Spleen (tissue), 11 donors: ENCODE data around the gene GAS5. TPM values are rescaled to one million over a fixed set of nuclear protein-coding genes. Genes with fewer than 3 reads are reported as not detected.

Experiments
- DNase-seq: peaks from one replicate; pipeline ENCODE4 v3.0.0-alpha.2; 2020
- H3K27ac ChIP-seq, 8 donors: fragments of 200-600 bp; sonication (generic) in 7 of 8; 1 replicate in 4 of 8; 2 replicates in 4 of 8; pipeline versions ENCODE4 v1.5.0 to v1.8.0; 2016 to 2021; ENCODE audit warnings: inconsistent platforms in 4 of 8, mild to moderate bottlenecking in 4 of 8, moderate library complexity in 1 of 8
- H3K27me3 ChIP-seq, 7 donors: fragments of 200-600 bp; sonication (generic) in 6 of 7; replicated peaks in 1 of 7; 1 replicate in 4 of 7; 2 replicates in 3 of 7; pipeline versions ENCODE4 v1.5.0 to v1.8.0; 2016 to 2021; ENCODE audit warnings: inconsistent platforms in 3 of 7, mild to moderate bottlenecking in 1 of 7
- H3K36me3 ChIP-seq, 6 donors: fragments of 200-600 bp; sonication (generic) in 5 of 6; 1 replicate in 4 of 6; 2 replicates in 2 of 6; pipeline versions ENCODE4 v1.5.0 to v1.8.0; 2016 to 2021; ENCODE audit warnings: inconsistent platforms in 2 of 6
- H3K4me1 ChIP-seq, 6 donors: fragments of 200-600 bp; sonication (generic) in 5 of 6; 1 replicate in 3 of 6; 2 replicates in 3 of 6; pipeline versions ENCODE4 v1.5.0 to v1.8.0; 2016 to 2021; ENCODE audit warnings: inconsistent platforms in 3 of 6
- H3K4me3 ChIP-seq, 8 donors: fragments of 200-600 bp; sonication (generic) in 7 of 8; 1 replicate in 4 of 8; 2 replicates in 4 of 8; pipeline versions ENCODE4 v1.5.0 to v1.8.0; 2016 to 2021; ENCODE audit warnings: inconsistent platforms in 4 of 8, mild to moderate bottlenecking in 4 of 8, moderate library complexity in 2 of 8
- H3K9me3 ChIP-seq, 8 donors: fragments of 200-600 bp; sonication (generic) in 7 of 8; 1 replicate in 4 of 8; 2 replicates in 4 of 8; pipeline versions ENCODE4 v1.5.0 to v1.8.0; 2016 to 2021; ENCODE audit warnings: inconsistent platforms in 4 of 8
- POLR2A ChIP-seq, 3 donors: fragments of 450-650 bp; IDR thresholded peaks; one replicate each; pipeline ENCODE4 v1.5.1; 2017; ENCODE audit warnings: antibody characterized with exemption in 3 of 3, mild to moderate bottlenecking in 1 of 3
- POLR2AphosphoS5 ChIP-seq, 3 donors: sonication (generic); formaldehyde crosslinking; IDR thresholded peaks; one replicate each; pipeline ENCODE4 v1.5.1; 2017; ENCODE audit warnings: antibody characterized with exemption in 3 of 3
- WGBS, 5 donors: extraction: QIAGEN DNeasy Blood & Tissue Kit in 3 of 5; methylation state at CpG; one replicate each; pipeline versions ENCODE4 v1.1.5 to v1.1.7; 2013 to 2018; 5-methylcytosine and 5-hydroxymethylcytosine counted together
- intact Hi-C: fragments of 100-400 bp; cut with DNase I; formaldehyde crosslinking; loops from one replicate; pipeline ENCODE4 v1.15.0; 2023; ENCODE audit warnings: low total_unique reads
- polyA plus RNA-seq, 3 donors: library from polyadenylated mRNA; stranded (reverse); fragments of 200-250 nt; gene quantifications; one replicate each; pipeline ENCODE4 v1.2.1, GENCODE V29; 2013
- total RNA-seq, 7 donors: library from RNA; depleted of rRNA in 3 of 7; stranded (reverse); fragments of >200 nt in 3 of 7; fragmentation: NEBNext Ultra II Directional in 4 of 7; extraction: Animal tissue kit (Norgen Biotek cat#: 25700) in 4 of 7; gene quantifications; one replicate each; pipeline versions ENCODE4 v1.1.0 to v1.2.1, GENCODE V29; 2016 to 2021
- TF ChIP-seq, protein P1 (sequence below), 11 experiments: fragments of 200-600 bp in 7 of 11; fragments of 450-650 bp in 4 of 11; sonication (generic) in 4 of 11; IDR thresholded peaks in 8 of 11; conservative IDR thresholded peaks in 3 of 11; 1 replicate in 7 of 11; 2 replicates in 4 of 11; pipeline versions ENCODE4 v1.4.0 to v1.8.0; 2016 to 2021; ENCODE audit warnings: antibody characterized with exemption in 11 of 11, inconsistent platforms in 4 of 11, mild to moderate bottlenecking in 1 of 11
- donor health status: healthy with polysubstance abuse.
- donor health status: DM: no; HTN: no; CAD: no; lungs with moderate emphysema.
- donor health status: DM: no; HTN: no; CAD: no.
- donor health status: Bipolar disorder and iron deficiency.
- donor health status: healthy.
- donor health status: DM: no; HTN: no; CAD: no.
- donor health status: DM: yes; HTN: yes; CAD: no.

The GAS5 gene
- total and polyA plus RNA-seq, 10 donors = 287 to 1,371 (median 350) TPM

DNA sequence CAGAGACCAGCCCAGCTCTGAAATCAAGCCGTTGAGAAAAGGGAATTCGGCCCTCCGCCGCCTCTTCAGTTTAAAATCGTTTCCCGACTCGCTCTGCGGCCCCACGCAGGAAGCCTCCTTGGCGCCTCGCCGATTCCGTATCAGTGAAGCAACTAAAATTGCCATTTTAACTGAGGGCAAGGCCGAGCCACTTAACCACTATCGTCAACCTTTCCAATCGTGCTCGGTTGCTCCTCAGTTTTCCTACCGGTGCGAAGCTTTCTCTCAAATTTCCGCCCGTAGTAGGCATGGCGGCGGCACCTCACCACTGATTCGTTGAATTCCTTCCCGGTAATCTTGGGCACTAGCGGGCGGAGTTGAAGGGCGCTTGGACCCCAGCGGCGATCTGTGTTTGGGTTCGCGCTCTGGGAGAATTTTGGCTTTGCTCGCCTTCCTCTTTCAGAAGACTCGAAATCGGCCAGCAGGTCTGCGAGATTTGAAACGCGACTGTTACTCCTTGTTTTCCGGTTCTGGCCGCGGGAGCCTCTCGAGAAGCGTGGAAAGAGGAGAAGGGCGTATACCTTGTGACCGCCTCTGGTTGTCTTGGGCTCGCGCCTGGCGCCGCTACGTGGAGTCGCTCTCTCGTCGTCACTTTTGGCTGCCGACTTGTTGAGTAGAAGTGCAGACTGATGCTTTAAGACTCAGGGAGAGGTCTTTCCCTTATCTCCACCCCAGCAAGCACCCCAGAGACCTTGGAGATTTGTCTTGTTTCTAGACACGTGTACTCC lies 43.3 kb downstream of the GAS5 start, which contains the start of the genes CENPL and DARS2:
Gene CENPL, minus strand, starts transcription at position 569 of the 767 bp plus-strand sequence. CDS start 13,584 bp downstream, outside the sequence.
Gene DARS2, plus strand, starts transcription at position 359 of the 767 bp plus-strand sequence. CDS start 557 bp downstream, outside the sequence.
- H3K4me3 ChIP-seq = peak within 1 kb of the TSS; percentile 67 to 99 (median 76)
- peak within 1 kb of the TSS; percentile 92 to 97 (median 94) for H3K27ac ChIP-seq
- intact Hi-C loops = loop anchor here (5.0 kb wide), 2 partner anchors 392 to 1082 kb away; no protein-coding TSS in a partner anchor
- no peaks in the 10 kb centered on the region for H3K9me3 ChIP-seq
- peak; percentile 96 for DNase-seq
- TF ChIP-seq, protein P1, sequence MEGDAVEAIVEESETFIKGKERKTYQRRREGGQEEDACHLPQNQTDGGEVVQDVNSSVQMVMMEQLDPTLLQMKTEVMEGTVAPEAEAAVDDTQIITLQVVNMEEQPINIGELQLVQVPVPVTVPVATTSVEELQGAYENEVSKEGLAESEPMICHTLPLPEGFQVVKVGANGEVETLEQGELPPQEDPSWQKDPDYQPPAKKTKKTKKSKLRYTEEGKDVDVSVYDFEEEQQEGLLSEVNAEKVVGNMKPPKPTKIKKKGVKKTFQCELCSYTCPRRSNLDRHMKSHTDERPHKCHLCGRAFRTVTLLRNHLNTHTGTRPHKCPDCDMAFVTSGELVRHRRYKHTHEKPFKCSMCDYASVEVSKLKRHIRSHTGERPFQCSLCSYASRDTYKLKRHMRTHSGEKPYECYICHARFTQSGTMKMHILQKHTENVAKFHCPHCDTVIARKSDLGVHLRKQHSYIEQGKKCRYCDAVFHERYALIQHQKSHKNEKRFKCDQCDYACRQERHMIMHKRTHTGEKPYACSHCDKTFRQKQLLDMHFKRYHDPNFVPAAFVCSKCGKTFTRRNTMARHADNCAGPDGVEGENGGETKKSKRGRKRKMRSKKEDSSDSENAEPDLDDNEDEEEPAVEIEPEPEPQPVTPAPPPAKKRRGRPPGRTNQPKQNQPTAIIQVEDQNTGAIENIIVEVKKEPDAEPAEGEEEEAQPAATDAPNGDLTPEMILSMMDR (IDR thresholded peaks at IDR 0.05 in 8 of 11, conservative IDR thresholded peaks at IDR 0.05 in 3 of 11) = peak in 1 of 11 experiments; percentile 15
- TF ChIP-seq POLR2AphosphoS5 (IDR thresholded peaks at IDR 0.05) (peak; percentile 76 to 95 (median 88)), POLR2A (IDR thresholded peaks at IDR 0.05) (peak in 1 of 3 donors; percentile 25)
- no peaks in the 10 kb centered on the region for H3K27me3 ChIP-seq
- H3K4me1 ChIP-seq = peaks cover 11 to 75% (median 48%) of the 10 kb centered on the region in 6 donors
- WGBS, 5 donors = 0 to 1% (median 0%) methylated on average over 55 of the region's 55 CpGs
- peaks cover 0 to 19% (median 0%) of the 10 kb centered on the region in 6 donors for H3K36me3 ChIP-seq

DNA sequence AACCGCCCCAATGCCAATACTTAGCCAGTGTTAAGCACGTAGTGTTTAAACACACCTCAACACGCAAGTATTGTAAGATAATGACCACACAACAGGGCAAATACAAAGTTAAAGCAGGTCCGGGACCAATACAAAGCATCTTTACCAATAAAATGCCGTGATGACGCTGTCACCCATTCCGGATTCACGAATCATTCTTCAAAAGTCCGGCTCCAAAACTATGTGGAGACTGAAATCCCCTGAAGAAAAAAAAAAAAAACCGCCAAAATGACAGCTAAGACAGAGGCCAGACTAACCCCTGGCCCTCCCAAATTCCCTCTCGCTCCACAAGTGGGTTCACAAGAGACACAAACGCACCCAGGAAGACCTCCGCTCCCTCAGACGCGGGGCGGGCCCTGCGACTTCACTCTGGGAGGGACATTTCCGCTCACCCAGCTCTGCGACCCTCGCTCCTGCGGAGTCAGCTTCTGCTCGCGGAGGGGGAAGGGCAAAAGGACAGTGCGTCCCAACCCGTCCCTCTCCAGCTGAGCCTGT lies 43.9 kb downstream of the GAS5 start:
- Histone ChIP-seq H3K4me3 (peak overlapping the region; percentile 67 to 99 (median 76)), H3K36me3 (peaks cover 0 to 19% (median 0%) of the 10 kb centered on the region in 6 donors), H3K4me1 (peaks cover 11 to 75% (median 48%) of the 10 kb centered on the region in 6 donors), H3K9me3 (no peaks in the 10 kb centered on the region), H3K27me3 (no peaks in the 10 kb centered on the region), H3K27ac (peak overlapping the region; percentile 92 to 97 (median 94))
- no peak for DNase-seq
- WGBS, 5 donors = 0 to 1% (median 1%) methylated on average over 25 of the region's 25 CpGs
- no peak for TF ChIP-seq POLR2AphosphoS5 (IDR thresholded peaks at IDR 0.05)
- TF ChIP-seq, protein P1 (IDR thresholded peaks at IDR 0.05 in 8 of 11, conservative IDR thresholded peaks at IDR 0.05 in 3 of 11) = no peak
- TF ChIP-seq POLR2A (IDR thresholded peaks at IDR 0.05) = no peak
- intact Hi-C loops = loop anchor here (5.0 kb wide), 1 partner anchor 392 kb away; no protein-coding TSS in a partner anchor

DNA sequence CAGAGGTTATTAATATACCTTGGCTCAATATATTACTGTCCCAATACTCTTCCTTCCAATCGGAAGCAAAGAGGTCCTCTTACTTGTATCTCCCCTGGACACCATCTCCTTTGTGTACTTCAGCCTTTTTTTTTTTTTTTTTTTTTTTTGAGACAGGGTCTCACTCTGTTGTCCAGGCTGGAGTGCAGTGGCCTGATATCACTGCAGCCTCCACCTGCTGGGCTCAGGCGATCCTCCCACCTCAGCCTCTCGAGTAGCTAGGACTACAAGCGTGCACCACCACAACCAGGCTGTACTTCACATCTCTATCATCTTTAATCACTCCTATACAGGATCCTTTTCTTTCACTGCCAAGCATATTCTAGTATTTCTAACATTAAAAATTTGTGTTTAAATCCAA lies 46.1 kb downstream of the GAS5 start:
- Histone ChIP-seq H3K27me3 (no peaks in the 10 kb centered on the region), H3K4me1 (peaks cover 7 to 56% (median 36%) of the 10 kb centered on the region in 6 donors), H3K4me3 (no peak overlapping the region), H3K36me3 (peaks cover 0 to 32% (median 0%) of the 10 kb centered on the region in 6 donors), H3K27ac (no peak overlapping the region), H3K9me3 (no peaks in the 10 kb centered on the region)
- WGBS, 5 donors = 92 to 97% (median 97%) methylated on average over 4 of the region's 4 CpGs
- intact Hi-C loops = loop anchor here (5.0 kb wide), 1 partner anchor 389 kb away; no protein-coding TSS in a partner anchor
- TF ChIP-seq, protein P1 (IDR thresholded peaks at IDR 0.05 in 8 of 11, conservative IDR thresholded peaks at IDR 0.05 in 3 of 11) = no peak
- TF ChIP-seq POLR2AphosphoS5 (IDR thresholded peaks at IDR 0.05) (no peak), POLR2A (IDR thresholded peaks at IDR 0.05) (no peak)
- no peak for DNase-seq
